Stimulated activated effector memory CD8-positive, alpha-beta T cell treated with anti-CD3 and anti-CD28 coated beads, Interleukin-12 subunit alpha, Interleukin-12 subunit beta, amount 100 ng/mL, for 72 hours (primary cell): ENCODE measurements around the gene FUT8.

Experiments used
- ATAC-seq: fragments of 150-1000 bp; cut with Tn5 transposase; 2 replicates; pipeline ENCODE4 v1.10.0; 2021
- DNase-seq, 2 donors: peaks; one replicate each; pipeline ENCODE4 v3.0.0; 2021 to 2022; ENCODE audit warnings: low spot score in 2 of 2
- H3K27ac Mint-ChIP-seq: one replicate; pipeline ENCODE4 v1.8.0; 2022; ENCODE audit warnings: mild to moderate bottlenecking, mixed read lengths
- H3K36me3 Mint-ChIP-seq: one replicate; pipeline ENCODE4 v1.8.0; 2022; ENCODE audit warnings: mild to moderate bottlenecking, mixed read lengths
- H3K4me1 Mint-ChIP-seq: one replicate; pipeline ENCODE4 v1.8.0; 2022; ENCODE audit warnings: mixed read lengths
- H3K4me3 Mint-ChIP-seq: one replicate; pipeline ENCODE4 v1.8.0; 2022; ENCODE audit warnings: mild to moderate bottlenecking, mixed read lengths
- H3K9me3 Mint-ChIP-seq: one replicate; pipeline ENCODE4 v1.8.0; 2022; ENCODE audit warnings: mixed read lengths

FUT8 gene

DNA sequence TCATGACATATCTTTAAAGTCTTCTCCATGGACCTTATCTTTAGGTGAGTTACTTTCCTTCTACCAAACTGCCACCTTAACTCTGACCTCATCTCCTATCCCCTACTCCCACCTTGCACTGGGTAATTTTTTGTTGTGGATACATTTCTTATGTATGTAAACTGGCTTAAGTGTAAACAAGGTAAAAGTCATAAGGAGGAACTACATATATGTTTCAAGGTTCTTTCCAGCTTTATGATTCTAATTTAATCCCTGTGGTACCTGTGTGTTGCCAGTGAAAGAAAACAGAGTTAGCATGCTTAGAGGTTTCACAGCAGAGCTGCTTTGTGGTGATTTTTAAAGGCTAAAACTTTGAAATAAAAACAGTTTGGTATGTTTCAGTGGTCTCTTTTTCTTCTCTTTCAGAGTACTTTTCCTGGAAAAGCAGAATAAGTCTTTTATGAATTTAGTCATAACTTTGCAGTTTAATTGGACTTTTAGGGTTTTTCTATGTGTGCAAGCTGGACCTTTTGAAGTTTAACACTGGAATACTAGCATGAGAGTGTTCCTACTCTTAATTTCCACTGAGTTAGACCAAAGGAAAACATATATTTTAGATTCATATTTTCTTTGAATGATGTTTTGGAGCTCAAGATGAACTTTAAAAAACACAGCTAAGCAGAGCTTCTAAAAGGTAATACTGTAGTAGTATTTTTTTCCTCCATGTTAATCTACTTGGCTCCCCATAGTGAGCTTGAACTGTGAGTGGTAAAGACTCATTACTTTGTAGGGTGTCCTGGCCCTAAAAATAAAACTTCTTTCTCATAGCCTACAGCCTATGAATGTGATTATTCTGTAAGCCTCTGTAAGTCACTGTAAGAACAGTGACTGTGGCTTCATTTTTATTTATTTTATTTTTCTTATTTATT is 105.4 kb downstream of the FUT8 start:
- DNase-seq: no peak
- H3K4me1 Mint-ChIP-seq: peaks cover 19% of the 10 kb centered on the region
- no peak overlapping the region for H3K4me3 Mint-ChIP-seq
- H3K9me3 Mint-ChIP-seq: no peaks in the 10 kb centered on the region
- peak; percentile 77 for ATAC-seq
- H3K36me3 Mint-ChIP-seq: no peaks in the 10 kb centered on the region
- no peak overlapping the region for H3K27ac Mint-ChIP-seq

DNA sequence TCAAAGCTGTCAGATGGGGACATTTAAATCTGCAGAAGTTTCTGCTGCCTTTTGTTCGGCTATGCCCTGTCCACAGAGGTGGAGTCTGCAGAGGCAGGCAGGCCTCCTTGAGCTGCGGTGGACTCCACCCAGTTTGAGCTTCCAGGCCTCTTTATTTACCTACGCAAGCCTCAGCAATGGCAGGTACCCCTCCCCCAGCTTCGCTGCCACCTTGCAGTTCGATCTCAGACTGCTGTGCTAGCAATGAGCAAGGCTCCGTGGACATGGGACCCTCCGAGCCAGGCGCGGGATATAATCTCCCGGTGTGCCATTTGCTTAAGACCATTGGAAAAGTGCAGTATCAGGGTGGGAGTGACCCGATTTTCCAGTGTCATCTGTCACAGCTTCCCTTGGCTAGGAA is 115.5 kb downstream of the FUT8 start:
- no peak for DNase-seq
- H3K4me1 Mint-ChIP-seq: peaks cover 40% of the 10 kb centered on the region
- peaks cover 16% of the 10 kb centered on the region for H3K9me3 Mint-ChIP-seq
- H3K4me3 Mint-ChIP-seq: no peak overlapping the region
- ATAC-seq: no peak
- no peak overlapping the region for H3K27ac Mint-ChIP-seq
- H3K36me3 Mint-ChIP-seq: peaks cover 5% of the 10 kb centered on the region

DNA sequence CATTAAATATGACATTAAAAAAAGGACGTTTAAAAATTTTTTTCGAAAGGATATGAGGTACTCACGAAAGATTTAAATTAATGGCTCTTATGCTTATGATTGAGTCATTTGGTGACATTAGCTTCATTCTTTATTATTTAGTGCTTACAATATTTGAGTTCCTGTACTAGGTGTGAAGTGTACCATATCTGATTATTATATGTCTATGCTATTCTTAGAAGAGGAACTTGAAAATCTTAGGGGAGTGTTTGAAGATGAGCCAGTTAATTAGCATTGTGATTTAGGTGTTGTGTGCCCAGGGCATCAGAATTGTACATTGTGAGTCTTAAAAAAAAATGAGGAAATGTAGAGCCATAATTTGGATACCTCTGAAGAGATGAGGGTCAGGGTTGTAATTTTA is 118.6 kb downstream of the FUT8 start:
- peaks cover 5% of the 10 kb centered on the region for H3K36me3 Mint-ChIP-seq
- ATAC-seq (no peak), DNase-seq (no peak)
- peaks cover 12% of the 10 kb centered on the region for H3K9me3 Mint-ChIP-seq
- H3K4me3 Mint-ChIP-seq: no peak overlapping the region
- peaks cover 26% of the 10 kb centered on the region for H3K4me1 Mint-ChIP-seq
- H3K27ac Mint-ChIP-seq: no peak overlapping the region

DNA sequence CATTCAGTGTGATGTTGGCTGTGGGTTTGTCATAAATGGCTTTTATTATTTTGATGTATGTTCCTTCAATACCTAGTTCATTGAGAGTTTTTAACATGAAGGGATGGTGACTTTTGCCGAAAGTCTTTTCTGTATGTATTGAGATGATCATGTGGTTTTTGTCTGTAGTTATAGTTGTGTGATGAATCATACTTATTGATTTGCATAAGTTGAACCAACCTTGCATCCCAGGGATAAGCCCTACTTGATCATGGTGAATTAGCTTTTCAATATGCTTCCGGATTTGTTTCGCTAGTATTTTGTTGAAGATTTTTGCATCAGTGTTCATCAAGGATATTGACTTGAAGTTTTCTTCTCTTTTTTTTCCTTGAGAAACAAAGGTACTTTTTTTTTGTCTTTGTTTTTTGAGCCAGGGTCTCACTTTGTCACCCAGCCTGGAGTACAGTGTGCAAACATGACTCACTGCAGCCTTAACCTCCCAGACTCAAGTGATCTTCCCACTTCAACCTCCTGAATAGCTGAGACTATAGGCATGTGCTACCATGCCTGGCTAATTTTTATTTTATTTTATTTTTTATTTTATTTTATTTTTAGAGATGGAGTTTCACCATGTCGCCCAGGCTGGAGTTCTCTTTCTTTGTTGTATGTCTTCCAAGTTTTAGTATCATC is 121.3 kb downstream of the FUT8 start:
- DNase-seq (no peak), ATAC-seq (no peak)
- Mint-ChIP-seq H3K27ac (no peak overlapping the region), H3K36me3 (peaks cover 5% of the 10 kb centered on the region), H3K4me3 (no peak overlapping the region), H3K9me3 (peaks cover 6% of the 10 kb centered on the region), H3K4me1 (peaks cover 14% of the 10 kb centered on the region)

DNA sequence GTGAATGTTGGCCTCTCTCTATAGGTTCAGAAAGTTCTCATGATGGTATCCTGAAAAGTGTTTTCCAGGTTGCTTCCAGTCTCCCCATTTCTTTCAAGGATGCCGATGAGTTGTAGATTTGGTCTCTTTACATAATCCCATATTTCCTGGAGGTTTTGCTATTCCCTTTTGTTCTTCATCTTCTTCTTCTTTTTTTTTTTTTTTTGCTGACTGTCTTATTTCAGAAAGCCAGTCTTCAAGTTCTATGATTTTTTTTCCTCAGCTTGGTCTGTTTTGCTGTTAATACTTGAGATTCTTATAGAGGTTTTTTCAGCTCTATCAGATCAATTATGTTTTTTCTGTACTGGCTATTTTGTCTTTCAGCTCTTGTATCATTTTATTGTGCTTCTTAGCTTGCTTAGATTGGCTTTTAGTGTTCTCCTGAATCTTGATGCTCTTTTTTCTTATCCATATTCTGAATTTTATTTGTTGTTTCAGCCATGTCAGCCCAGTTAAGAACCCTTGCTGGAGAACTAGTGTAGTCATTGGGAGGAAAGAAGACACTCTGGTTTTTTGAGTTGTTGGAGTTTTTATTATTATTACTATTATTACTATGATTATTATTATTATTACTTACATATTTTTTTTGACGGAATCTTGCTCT is 124.4 kb downstream of the FUT8 start:
- ATAC-seq (no peak), DNase-seq (no peak)
- Mint-ChIP-seq H3K9me3 (no peaks in the 10 kb centered on the region), H3K36me3 (no peaks in the 10 kb centered on the region), H3K27ac (no peak overlapping the region), H3K4me1 (no peaks in the 10 kb centered on the region), H3K4me3 (no peak overlapping the region)

DNA sequence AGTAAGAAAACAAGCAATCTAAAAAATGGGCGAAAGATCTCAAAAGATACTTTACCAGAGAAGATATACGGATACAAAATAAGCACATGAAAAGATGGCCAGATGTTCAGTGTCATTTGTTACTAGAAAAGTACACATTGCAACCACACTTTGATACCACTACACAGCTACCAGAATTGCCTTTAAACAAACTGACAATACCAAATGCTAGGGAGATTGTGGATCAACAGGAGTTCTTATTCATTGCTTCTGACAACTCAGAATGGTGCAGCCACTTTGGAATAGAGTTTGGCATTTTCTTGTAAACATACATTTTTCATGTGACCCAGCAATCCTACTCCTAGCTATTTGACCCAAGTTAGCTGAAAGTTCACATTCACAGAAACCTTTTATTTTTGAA is 136.3 kb downstream of the FUT8 start:
- Mint-ChIP-seq H3K4me1 (peaks cover 14% of the 10 kb centered on the region), H3K27ac (no peak overlapping the region), H3K4me3 (no peak overlapping the region), H3K36me3 (peaks cover 5% of the 10 kb centered on the region), H3K9me3 (no peaks in the 10 kb centered on the region)
- no peak for DNase-seq
- no peak for ATAC-seq

DNA sequence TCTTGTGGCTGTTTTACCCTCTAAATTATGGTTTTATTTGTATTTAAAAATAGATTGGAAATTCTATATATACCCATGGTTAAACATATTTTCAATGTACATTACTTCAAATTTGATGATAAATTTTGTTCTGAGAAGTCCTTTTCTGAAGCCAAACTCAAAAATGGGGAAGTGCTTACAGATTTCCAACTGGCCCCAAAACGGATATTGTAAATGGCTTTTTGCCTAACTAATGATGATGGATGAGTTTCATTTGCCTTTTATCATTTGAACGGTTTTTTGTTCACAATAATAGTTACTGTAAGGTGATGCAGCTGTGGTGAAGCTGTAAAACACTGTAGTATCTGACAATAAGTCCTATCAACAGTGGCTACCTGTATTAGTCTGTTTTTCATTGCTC is 136.9 kb downstream of the FUT8 start:
- DNase-seq (no peak), ATAC-seq (no peak)
- peaks cover 5% of the 10 kb centered on the region for H3K36me3 Mint-ChIP-seq
- no peak overlapping the region for H3K27ac Mint-ChIP-seq
- H3K9me3 Mint-ChIP-seq: no peaks in the 10 kb centered on the region
- no peak overlapping the region for H3K4me3 Mint-ChIP-seq
- H3K4me1 Mint-ChIP-seq: peaks cover 12% of the 10 kb centered on the region

DNA sequence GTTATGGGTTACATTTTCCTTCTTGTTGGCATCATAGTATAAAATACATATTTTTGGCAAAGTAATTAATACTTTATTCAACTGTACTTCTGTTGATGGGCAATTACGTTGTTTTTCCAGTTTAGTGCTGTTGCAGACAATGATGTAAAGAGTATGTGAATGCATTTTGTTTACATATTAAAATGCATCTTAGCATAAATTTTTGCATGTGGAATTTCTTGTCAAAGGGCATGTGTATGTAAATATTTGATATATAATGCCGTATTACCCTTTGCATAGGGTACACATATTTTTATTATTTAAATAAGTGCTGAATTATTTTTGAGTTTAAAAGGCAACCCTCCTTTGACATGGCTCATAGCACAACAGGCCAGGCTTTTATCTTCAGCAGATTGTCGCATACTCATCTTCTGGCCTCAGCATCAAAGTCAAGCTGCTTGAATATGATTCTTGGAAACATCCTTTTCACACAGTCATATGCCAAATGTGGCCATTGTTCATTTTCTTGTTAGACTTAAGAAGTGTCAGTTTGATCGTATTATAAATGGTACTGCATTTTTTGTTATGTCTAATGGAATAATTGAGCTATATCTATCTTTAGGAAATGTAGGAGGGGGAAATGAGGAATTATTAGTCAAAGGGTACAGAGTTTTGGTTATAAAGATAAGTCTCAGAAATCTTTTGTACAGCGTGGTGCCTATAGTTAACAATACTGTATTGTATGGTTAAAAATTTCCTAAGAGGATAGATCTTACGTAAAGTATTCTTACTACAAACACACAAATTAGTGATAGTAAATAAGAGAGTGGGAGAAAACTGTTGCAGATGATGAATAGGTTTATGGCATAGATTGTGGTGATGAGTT is 138.5 kb downstream of the FUT8 start:
- Mint-ChIP-seq H3K4me1 (peaks cover 12% of the 10 kb centered on the region), H3K36me3 (peaks cover 5% of the 10 kb centered on the region), H3K9me3 (no peaks in the 10 kb centered on the region), H3K27ac (no peak overlapping the region), H3K4me3 (no peak overlapping the region)
- DNase-seq (no peak), ATAC-seq (no peak)

DNA sequence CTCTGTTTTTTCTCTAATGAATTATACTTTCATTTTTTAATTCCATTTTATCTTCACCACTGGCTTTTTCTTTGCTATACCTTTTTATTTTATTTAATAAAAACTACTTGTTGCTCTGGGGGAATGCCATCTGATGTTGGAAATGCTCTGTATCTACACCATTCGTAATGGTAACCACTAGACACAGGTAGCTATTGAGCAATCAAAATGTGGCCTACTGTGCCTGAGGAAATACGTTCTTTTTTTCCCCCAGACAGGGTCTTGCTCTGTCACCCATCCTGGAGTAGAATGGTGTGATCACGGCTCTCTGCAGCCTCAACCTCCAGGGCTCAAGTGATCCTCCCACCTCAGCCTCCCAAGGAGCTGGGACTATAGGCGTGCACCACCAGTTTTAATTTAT is 140.2 kb downstream of the FUT8 start:
- no peak for DNase-seq
- ATAC-seq: no peak
- H3K27ac Mint-ChIP-seq: no peak overlapping the region
- no peak overlapping the region for H3K4me3 Mint-ChIP-seq
- H3K36me3 Mint-ChIP-seq: peaks cover 5% of the 10 kb centered on the region
- H3K9me3 Mint-ChIP-seq: no peaks in the 10 kb centered on the region
- peaks cover 12% of the 10 kb centered on the region for H3K4me1 Mint-ChIP-seq

DNA sequence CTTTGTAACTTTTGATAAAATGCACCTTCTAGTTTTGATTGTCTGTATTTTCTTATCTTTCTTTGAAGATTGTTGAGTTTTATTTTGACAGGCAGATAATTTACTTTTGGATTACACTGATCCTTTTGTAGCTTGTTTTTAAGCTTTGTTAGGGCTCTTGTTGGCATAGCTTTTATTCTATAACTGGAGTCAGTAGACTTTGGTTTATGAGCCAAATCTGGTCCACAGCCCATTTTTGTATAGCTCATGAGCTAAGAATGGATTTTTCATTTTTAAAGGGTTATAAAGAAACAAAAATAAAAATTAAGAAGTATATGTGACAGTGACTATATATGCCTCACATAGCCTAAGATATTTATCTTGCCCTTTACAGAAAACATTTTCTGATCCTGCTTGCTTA is 142.3 kb downstream of the FUT8 start:
- H3K4me3 Mint-ChIP-seq: no peak overlapping the region
- no peak for ATAC-seq

DNA sequence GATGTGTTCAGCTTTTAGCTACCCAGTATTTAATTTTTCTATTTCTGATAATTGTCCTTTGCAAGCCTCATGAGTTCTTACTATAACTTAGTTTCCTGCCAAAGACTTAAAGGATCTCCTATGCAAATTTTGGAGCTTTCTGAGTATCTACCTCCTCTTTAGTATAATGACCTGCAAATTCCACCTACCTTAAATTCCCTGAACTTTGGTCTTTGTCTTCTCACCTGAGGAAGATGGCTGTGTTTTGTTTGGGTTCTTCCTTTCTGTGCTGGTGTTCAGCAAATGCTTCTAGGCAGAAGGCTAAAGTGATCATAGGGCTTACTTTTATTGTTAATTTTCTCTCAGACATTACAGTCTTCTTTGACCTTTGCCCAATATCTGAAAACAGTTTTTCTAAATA is 142.8 kb downstream of the FUT8 start:
- no peak for DNase-seq
- Mint-ChIP-seq H3K36me3 (no peaks in the 10 kb centered on the region), H3K27ac (no peak overlapping the region), H3K4me3 (no peak overlapping the region), H3K9me3 (no peaks in the 10 kb centered on the region), H3K4me1 (peaks cover 6% of the 10 kb centered on the region)
- no peak for ATAC-seq

More for the DNA sequence above, 142.3 kb downstream of the FUT8 start:
- no peaks in the 10 kb centered on the region for H3K9me3 Mint-ChIP-seq
- no peak overlapping the region for H3K27ac Mint-ChIP-seq
- no peak for DNase-seq
- H3K4me1 Mint-ChIP-seq: peaks cover 11% of the 10 kb centered on the region
- H3K36me3 Mint-ChIP-seq: peaks cover 3% of the 10 kb centered on the region

DNA sequence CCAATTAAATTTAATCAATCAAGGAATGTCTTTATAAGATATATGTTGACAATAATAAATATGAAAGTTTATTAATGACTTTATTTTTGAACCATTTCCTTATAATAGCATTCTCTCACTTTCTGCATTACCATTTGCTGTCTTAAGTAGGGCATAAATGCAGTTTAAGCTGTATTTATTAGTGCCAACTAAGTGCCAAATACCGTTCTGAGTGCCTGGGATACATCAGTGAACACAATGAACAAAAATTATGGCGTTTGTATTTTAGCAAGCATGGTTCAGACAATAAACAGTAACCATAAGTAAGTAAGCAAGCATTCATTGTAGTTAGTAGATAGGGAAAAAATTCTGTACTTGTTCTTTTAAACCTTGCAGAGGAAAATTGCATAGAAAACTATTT is 145.8 kb downstream of the FUT8 start:
- DNase-seq: no peak
- Mint-ChIP-seq H3K4me3 (no peak overlapping the region), H3K4me1 (no peaks in the 10 kb centered on the region)

DNA sequence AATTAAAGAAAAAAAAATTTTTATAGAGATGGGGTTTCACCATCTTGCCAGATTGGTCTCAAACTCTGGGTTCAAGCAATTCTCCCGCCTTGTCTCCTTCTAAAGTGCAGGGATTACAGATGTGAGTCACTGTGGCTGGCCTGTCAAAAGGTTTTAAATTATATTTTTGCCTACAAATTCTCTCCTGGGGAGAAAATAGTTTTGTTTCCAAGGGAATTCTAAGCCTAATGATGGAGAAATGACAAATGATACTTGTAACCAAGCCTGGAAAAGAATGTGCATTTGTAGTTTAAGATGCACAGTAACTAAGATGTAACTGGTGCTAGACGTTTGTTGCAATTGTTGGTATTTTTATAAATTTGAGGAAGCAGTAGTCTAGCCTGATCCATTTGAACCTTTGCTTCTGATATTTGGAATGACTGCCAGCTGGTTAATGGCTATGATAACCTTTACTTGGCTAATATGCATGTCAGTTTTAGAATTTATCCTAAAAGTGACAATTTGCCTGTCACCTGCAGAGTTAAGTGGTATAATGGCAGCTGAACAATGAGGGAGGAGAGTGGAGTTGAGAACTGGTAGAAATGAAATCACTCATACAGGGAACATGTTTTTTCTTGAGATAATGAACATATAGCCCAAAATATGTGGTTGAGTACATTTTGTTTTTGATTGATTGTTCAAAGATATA is 148.0 kb downstream of the FUT8 start:
- Mint-ChIP-seq H3K4me3 (no peak overlapping the region), H3K9me3 (no peaks in the 10 kb centered on the region), H3K36me3 (peaks cover 25% of the 10 kb centered on the region), H3K4me1 (peaks cover 7% of the 10 kb centered on the region), H3K27ac (no peak overlapping the region)
- no peak for DNase-seq
- ATAC-seq: no peak

More for the DNA sequence above, 145.8 kb downstream of the FUT8 start:
- no peaks in the 10 kb centered on the region for H3K9me3 Mint-ChIP-seq
- H3K27ac Mint-ChIP-seq: no peak overlapping the region
- H3K36me3 Mint-ChIP-seq: peaks cover 16% of the 10 kb centered on the region
- no peak for ATAC-seq

DNA sequence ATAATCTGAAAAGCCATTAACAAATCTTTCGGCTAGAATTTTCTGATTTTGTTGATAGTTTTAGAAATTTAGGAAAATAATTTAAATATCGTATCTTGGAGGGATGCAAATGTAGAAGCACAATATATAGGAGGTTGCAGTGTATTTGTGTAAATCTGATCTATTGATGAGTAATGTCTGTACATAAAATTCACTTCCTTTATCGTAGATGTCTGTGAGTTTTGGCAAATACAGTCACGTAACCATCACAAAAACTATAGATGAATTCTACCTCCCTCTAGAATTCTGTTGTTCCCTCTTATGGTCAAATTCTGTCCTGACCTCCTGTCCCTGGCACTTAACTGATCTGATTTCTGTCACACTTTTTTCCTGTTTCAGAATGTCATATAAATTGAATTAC is 151.8 kb downstream of the FUT8 start:
- DNase-seq (no peak), ATAC-seq (no peak)
- no peak overlapping the region for H3K4me3 Mint-ChIP-seq
- H3K27ac Mint-ChIP-seq: no peak overlapping the region
- no peaks in the 10 kb centered on the region for H3K9me3 Mint-ChIP-seq
- peaks cover 39% of the 10 kb centered on the region for H3K36me3 Mint-ChIP-seq
- peaks cover 27% of the 10 kb centered on the region for H3K4me1 Mint-ChIP-seq
